ENCODE data around the gene TMEM108.

- TF ChIP-seq POLR2AphosphoS5 (IDR thresholded peaks at IDR 0.05; ENCODE audit: low read depth, low read length), result no peak
- TF ChIP-seq POLR2A (IDR thresholded peaks at IDR 0.05; ENCODE audit: low read depth, low read length), result no peak
Measured at GRCh38 chr3:133444423-133444774, 406.2 kb downstream of the TMEM108 start.
